HUDEP-2 (cell line): Measurements from ENCODE around the gene AQP10.
A peak's percentile ranks its signal among the peaks of the same experiment; 100 is the strongest.
"Not testable (repeated sequence)": the region's sequence is repeated elsewhere in the genome, so short reads cannot be mapped to it uniquely, and the experiment has no call there.

Experiments used
- DNase-seq, 76 experiments: peaks; one replicate each; lab custom pipeline; 2025; ENCODE audit not compliant: unreplicated experiment in 76 of 76; lab: John Stamatoyannopoulos, UW

The AQP10 gene

DNA sequence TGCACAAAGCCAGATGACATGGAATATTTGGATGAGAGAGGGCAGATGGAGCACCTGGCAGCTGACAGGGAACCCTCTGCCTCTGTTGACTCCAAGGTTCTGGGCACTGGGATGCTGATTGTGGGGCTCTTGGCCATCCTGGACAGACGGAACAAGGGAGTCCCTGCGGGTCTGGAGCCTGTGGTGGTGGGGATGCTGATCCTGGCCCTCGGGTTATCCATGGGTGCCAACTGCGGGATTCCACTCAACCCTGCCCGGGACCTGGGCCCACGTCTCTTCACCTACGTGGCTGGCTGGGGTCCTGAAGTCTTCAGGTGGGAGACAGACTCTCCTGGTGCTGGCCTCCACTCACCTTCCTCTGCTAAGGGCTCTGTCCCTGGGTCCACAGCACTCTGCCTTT, 2.6 kb downstream of the AQP10 start:
- DNase-seq = no peak

DNA sequence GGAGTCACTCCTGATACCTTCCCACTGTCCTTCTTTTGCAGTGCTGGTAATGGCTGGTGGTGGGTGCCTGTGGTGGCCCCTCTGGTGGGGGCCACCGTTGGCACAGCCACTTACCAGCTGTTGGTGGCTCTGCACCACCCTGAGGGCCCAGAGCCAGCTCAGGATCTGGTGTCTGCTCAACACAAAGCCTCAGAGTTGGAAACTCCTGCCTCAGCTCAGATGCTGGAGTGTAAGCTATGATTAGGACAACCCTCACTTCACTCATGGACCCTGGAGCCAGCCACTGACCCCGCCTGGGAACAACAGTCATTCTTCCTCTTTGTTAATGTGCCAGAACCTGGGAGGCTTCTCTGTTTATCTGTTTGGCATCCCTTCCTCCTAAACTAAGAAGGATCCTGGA, 3.3 kb downstream of the AQP10 start:
- no peak for DNase-seq

DNA sequence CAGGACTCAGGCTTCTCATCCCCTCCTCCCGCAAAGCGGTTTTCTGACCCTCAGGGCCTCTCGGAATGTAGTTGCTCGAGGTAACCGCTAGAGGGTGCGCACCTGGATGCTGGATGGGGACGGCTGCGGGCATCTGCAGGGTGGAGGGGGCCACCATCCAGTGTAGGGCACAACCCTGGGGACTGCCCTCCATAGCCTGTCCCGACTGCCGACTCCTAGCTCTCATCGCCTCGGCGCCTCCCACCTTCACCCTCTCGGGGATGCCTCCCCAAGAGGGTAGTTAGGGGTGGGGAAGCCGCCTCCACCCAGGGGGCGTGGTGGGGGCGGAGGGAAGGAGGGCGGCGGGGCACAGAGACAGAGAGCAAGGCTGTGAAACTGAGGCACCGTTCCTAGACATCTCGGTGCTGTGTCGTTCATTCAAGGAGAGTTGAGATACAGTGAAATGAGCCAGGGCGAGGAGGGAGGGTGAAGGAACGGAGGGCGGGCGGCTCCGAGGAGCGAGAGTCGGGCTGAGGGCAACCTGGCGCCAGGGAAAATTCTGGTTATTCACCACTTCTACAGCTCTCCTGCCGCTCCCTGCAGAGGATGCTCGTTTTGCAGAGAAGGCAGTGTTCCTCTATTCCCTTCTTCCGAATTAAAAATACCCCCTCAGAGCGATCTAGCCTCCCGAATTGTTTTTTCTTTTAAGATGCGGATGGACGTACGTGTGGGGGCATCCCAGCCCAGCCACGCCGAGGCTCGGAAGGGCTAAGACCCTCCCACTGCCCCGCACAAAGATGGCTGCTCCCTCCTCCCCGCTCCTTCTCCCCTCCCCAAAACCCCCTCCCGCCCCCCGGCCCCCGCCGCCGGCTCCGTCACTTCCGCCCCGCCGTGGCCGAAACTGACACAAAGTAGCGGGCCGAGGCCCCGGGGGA, 4.0 kb downstream of the AQP10 start, which contains the start of gene ATP8B2:
TSS of gene ATP8B2 (plus strand) at position 857 of the 914 bp plus-strand sequence. CDS start 2,617 bp downstream, outside the sequence.
- DNase-seq = peak in 66 of 76 experiments; percentile 9 to 78 (median 58)

DNA sequence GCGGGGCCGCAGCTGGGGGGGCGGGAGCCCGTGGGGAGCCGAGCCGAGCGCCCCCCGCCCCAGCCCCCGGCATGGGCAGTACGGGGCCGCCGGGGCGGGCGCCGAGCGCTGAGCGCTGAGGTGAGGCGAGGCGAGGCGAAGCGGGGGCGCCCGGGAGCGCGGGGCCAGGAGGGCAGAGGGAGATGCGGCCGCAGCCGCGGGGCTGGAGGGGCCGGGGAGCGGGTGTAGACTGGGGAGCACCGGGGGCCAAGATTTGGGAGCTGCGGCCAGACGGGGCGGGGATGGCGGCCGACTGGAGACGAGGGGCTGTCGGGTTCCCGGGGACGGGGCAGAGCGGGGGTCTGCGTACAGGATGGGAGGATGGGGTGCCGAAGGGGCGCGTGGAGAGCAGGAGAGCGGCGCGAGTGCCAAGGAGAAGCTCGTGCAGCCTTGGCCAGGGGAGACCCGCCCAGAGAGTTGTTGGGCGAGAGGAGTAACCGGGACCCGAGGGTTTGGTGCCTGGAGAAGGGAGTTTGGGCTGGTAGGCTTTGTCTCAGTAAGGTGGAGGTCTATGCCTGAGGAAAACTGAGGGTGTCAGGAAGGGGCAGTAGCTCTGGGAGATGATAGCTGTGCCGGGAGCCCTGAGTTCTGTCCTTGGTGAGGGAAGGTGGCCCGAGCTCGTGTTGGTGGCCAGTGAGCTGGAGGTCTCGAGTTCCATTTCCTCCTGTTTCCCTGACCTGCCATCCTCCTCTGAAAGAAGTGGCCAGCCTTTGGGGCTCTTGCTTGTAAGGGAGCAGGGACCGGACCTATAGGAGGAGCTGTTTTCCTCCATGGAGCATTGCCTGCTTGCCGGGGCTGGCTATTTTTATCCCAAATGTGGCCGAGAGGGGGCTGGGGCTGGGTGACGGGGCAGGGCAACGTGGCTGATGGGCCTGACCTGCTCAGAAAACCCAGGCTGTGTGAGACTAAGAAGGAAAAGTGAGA, 5.0 kb downstream of the AQP10 start:
- peak in 52 of 76 experiments; percentile 4 to 67 (median 42) for DNase-seq

DNA sequence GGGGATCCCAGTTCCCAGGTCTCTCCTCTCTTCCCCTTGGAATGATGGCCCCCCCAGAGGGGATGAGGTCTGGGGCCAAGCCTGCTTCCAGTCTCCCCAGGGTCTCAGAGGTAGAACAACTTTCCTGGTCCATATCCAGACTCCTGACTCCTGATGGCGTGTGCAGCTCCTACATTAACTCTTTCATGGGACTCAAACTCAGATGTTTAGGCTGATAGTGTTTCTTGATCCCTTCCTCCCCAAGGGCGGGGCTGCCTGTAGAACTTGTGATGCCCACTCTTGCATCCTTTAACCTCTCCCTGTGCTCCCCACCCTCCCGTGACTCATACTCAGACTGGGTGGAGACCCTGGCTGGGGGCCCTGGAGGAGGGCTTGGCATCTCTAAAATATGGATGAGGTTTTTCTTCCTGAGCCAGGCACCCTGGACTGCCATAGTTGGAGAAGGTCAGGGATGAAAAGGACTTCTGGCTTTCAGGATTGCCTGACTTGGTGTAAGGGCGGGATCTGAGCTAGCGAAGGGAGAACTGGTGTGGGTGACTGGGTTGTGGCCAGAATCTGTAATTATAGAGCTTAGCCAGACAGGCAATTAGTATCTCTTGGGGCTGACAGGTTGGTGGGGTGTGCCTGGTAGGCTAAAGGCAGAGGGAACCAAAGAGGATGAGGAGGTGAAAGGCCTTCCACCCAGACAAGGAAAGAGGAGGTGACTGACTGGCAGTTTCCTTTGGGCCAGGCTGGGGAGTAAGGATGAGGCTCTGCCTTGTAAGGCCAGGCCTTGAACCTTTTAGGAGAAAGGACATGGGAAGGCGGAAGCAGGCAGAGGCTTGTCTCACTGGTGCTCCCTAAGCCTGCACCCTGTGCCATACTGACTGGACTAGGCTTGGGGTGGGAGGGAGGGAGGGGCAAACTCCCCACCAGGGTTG, 5.9 kb downstream of the AQP10 start:
- peak in 71 of 76 experiments; percentile 13 to 84 (median 53) for DNase-seq

DNA sequence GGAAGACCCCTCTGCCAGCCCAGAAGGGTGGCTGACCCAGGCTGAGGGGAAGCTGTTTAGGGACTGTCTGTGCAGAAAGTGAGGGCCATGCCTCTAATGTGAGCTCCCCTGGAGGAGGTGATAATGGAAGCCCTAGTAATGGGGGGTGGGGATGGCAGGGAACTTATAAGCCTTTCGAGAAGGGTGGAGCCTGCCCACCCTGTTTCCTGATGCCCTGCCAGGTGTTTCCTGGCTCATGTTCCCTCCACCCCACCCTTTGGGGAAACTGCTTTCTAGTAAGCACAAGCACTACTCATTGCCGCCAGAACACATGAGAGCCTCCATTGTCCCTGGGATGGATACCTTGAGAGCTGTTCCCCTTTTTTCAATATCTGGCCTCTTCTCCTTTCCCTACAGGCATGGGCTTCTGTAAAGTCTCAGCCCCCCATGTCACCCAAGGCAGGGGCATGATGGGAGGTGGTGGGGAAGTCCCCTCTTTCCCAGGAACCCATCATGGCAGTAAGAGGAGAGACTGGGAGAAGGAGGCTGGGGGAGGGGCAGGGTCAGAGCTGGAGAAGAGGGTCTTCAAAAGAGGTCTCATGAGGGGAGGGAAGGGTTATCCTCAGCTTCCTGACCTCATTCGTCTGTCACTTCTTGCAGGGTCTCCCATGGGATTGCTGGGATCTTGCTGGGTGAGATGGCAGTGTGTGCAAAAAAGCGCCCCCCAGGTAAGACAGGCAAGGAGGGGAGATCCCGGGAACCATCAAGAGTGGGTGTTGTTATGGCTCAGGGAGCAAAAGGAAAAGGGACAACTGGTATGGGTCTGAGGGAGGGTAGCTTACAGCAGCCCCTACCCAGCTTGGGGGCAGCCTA, 6.8 kb downstream of the AQP10 start:
- peak in 3 of 76 experiments; percentile 11 to 50 (median 13) for DNase-seq

DNA sequence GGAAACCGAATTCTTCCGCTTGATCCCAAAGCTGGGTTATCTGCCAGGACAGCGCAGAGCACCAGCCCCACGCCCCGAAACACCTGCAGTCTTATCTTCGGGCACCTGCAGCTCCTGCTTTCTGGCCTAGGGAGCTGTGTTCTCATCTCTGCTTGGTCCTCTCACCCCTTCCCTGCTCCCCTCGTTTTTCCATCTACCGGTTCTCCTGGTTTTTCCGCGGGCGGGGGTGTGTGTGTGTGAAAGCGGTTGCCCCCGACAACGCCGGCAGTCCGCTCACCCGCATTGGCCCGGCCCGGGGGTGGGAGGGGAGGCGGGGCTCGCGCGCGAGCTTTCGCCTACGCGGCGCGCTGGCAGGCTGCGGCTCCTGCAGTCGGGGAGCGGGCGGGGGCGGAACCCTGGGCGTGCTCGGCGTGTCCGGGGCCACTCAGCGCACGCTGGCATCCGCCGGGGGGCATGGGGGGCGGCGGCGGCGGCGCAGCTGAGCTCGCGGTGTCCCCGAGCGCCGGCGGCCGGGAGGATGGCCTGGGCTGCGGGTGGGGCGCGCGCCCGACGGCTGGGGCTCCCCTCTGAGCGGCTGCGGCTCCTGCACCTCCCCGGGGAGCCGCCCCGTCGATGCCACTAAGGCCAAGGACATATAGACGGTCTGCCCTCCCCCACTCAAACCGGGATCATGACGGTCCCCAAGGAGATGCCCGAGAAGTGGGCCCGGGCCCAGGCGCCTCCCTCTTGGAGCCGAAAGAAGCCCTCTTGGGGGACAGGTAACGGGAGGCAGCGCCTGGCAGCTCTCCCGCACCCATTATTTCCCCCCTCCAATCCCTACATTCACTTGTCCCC, 7.6 kb downstream of the AQP10 start:
- DNase-seq = peak in 68 of 76 experiments; percentile 4 to 86 (median 69)

DNA sequence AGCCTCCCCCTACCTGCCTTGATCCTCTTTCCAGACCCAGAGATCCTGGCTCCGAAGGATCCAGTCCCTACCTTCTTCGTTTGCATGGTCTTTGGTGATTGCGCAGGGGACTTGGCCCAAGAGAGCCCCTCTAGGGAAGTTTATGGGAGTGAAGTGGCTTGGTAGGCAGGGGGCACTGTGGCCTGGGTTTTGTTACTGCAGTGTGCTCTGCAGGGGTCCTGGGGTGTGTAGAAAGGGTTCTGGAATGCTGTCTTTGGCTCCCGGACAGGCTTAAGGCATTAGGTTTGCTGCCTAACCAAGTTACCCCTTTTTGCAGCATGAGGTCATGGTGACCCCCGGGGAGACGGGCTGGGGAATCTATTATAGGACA, 8.2 kb downstream of the AQP10 start:
- no peak for DNase-seq

DNA sequence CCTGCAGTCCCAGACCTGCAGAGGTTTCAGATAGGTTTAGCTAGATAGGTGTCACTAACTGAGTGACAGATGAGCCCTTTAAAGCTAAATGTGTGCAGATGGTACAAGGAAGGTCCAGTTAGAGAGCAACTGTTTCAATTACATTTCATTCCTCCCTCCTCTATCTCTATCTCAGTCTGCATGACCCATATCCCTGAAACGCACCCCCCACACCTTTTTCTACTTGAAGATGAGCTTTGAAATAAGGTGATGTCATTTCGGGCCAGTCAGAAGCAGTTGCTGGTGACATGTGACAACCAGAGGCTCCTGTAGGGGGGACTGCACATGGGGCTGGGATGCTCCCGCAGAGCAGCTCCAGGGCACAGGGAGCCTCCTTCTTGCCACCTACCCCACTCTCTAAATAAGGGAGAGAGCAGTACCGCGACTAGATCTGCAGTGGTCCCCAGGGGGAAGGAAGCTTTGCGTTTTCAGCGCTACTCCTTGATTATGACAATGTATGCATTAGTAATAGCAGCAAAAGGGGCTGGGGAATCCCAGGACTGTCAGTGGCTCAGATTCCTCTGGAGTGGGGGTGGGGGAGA, 8.7 kb downstream of the AQP10 start:
- no peak for DNase-seq

DNA sequence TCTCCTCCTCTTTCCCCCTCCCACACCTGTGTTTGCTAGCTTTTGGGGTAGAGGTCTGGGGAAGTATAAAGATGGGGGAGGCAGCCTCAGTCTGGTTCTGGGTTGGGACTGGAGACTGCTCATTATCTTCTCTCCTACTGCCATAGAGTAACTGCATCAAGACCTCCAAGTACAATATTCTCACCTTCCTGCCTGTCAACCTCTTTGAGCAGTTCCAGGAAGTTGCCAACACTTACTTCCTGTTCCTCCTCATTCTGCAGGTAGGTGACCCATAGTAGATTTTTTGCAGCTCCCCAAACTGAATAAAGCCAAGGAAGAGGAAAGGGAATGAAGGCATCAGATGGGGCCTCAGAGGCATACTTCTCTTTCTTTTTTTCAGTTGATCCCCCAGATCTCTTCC, 9.8 kb downstream of the AQP10 start:
- no peak for DNase-seq

DNA sequence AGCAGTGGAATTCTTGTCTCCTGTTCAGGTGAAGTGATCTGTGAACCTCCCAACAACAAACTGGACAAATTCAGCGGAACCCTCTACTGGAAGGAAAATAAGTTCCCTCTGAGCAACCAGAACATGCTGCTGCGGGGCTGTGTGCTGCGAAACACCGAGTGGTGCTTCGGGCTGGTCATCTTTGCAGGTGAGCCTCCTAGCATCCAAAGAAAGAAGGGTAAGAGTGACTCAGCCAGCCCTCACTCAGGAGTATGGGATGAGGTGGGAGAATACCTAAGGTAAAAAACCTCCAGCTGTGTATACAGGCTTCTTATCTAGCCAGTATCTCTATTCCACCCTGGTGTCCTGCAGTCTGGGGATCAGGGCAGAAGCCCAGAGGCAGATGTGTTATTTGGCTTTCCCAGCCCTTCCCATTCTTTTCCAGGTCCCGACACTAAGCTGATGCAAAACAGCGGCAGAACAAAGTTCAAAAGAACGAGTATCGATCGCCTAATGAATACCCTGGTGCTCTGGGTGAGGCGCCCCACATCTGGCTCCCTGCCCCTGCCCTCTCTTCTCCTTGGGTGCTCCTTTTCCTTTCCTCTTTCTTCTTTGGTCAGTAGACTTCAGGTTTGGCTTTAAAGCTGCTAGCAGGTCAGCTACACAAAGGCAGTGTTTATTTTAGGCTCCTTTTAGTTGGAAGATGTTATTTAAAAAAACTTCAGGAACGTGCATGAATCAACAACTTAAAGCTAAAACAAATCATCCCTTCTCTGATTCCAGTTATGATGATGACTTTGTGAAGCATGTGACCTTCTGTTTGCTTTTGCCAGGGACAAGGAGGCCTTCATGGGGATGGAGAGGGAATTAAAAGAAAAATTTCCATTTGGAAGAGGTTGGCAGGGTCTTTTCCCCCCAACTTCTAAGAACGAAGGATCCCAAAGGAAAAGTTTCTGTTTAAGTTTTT, 13.5 kb downstream of the AQP10 start:
- DNase-seq = no peak

DNA sequence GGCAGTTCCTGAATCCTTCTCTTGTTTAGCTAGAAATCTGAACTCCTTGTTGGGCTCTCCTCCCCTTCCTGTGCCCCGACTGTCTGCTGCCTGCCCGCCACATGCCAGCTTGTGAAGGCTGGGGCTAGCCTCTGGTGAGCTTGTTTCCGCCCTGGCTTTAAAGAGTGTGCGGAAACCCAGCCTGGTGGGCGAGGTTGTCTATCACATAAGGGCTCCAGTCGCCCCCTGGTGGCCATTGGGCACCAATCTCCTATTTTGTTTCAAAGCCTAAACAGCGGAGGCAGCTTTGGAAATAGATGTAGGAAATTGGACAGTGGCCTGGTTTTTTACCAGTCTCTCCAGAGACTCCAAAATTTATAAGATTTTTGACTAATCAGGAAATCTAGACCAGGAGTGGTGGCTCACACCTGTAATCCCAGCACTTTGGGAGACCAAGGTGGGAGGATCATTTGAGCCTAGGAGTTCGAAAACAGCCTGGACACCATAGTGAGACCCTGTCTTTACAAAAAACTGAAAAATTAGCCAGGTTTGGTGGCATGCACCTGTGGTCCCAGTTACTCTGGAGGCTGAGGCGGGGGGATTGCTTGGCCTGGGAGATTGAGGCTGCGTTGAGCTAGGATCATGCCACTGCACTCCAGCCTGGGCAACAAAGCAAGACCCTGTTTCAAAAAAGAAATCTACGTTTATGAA, 14.3 kb downstream of the AQP10 start:
- DNase-seq = peak in 73 of 76 experiments; percentile 21 to 86 (median 67)

DNA sequence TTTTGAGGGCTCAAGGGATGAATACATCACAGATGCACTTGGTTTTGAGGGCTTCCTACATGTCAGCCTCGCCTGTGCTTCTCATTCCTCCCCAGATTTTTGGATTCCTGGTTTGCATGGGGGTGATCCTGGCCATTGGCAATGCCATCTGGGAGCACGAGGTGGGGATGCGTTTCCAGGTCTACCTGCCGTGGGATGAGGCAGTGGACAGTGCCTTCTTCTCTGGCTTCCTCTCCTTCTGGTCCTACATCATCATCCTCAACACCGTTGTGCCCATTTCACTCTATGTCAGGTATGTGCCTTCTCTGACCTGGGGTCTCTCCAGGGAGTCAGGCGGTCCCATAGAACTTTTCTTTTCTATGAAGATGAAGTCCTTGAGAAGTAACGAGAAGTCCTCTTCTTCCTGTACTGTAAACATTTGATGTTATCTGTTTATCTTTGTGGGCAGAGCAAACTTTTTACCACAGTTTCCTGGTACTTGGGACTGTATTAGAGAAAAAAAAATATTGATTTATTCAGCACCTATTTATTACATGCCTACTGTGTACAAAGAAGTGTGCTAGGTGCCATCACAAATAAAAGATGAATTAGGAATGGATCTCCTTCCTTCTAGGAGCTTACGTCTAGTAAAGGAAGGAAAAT, 16.5 kb downstream of the AQP10 start:
- no peak for DNase-seq

DNA sequence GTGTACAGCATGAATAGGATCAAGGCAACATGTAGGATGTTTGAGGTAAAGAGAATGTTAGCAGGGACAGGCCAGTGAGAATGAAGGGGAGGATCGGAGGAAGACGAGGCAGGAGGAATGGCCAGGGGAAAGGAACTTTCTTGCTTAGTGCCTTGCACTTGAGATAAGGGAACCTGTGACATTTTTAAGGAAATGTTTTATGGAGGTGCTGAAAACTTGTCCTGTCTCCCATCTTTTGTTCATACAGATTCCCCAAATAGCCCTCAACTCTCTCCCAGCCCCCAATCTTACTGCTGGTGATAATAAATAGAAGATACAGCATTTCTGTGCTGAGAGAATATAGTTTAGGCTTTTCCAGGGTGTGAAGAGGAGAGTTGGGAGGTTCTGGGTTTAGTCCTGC, 18.0 kb downstream of the AQP10 start:
- DNase-seq = no peak

DNA sequence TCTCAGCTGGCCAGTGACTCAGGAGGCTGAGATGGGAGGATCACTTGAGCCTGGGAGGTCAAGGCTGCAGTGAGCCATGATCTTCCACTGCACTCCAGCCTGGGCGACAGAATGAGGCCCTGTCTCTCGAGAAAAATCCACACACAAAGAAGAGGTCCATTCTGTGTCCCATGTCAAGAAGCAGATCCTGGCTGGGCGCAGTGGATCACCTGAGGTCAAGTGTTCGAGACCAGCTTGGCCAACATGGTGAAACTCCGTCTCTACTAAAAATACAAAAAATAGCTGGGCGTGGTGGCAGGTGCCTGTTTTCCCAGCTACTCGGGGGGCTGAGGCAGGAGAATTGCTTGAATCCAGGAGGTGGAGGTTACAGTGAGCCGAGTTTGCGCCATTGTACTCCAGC, 20.5 kb downstream of the AQP10 start:
- not testable (repeated sequence) for DNase-seq

DNA sequence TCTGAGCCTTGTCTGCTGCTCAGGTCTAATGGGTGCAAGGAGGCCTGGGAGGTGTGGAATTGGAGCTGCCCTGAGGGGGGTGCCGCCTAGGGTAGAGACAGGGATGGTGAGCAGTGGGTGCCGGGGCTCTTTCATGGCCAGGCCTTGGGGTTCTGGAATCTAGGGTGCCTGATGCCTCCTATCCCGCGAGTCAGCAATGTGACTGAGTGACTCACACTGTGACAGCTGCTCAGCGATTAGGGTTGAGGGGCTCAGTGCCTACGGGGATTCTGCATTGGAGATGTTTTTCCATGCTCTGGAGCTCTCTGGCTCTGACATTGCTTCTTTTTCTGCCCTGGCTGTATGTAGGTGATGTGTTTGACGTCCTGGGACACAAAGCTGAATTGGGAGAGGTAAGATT, 21.2 kb downstream of the AQP10 start:
- DNase-seq = no peak
